Stimulated activated CD8-positive, alpha-beta memory T cell treated with anti-CD3 and anti-CD28 coated beads, Interleukin-7, amount 100 ng/mL, for 48 hours (primary cell): ENCODE measurements around the gene CRHR1.

ENCODE experiments used
- DNase-seq, 2 donors: peaks; one replicate each; pipeline ENCODE4 v3.0.0-alpha.2; 2020; ENCODE audit warnings: low read depth in 1 of 2; ENCODE audit errors: extremely low read depth in 1 of 2

The CRHR1 gene

GRCh38 chr17:45841883-45842525, 57.9 kb downstream of the CRHR1 start:
- DNase-seq = no peak

GRCh38 chr17:45843722-45844121, 59.6 kb downstream of the CRHR1 start:
- no peak for DNase-seq

GRCh38 chr17:45844695-45845375, 60.7 kb downstream of the CRHR1 start, which contains the start of gene SPPL2C:
SPPL2C (plus strand) TSS chr17:45844881; CDS start chr17:45844907, 26 bp downstream.
- DNase-seq = no peak

- DNase-seq = no peak
Measured at GRCh38 chr17:45845376-45846185, 61.5 kb downstream of the CRHR1 start.

GRCh38 chr17:45846223-45846622, 62.1 kb downstream of the CRHR1 start:
- DNase-seq = no peak

- no peak for DNase-seq
Measured at GRCh38 chr17:45846646-45847045, 62.5 kb downstream of the CRHR1 start.

GRCh38 chr17:45847101-45847500, 63.0 kb downstream of the CRHR1 start:
- no peak for DNase-seq

GRCh38 chr17:45847747-45848146, 63.6 kb downstream of the CRHR1 start:
- no peak for DNase-seq

- no peak for DNase-seq
Measured at GRCh38 chr17:45848405-45848804, 64.3 kb downstream of the CRHR1 start.

- DNase-seq = no peak
Measured at GRCh38 chr17:45848868-45849535, 64.9 kb downstream of the CRHR1 start.

GRCh38 chr17:45849536-45849990, 65.4 kb downstream of the CRHR1 start:
- DNase-seq = no peak

GRCh38 chr17:45850011-45850410, 65.9 kb downstream of the CRHR1 start:
- DNase-seq = no peak

GRCh38 chr17:45850468-45850867, 66.3 kb downstream of the CRHR1 start:
- no peak for DNase-seq

GRCh38 chr17:45851022-45851421, 66.9 kb downstream of the CRHR1 start:
- DNase-seq = no peak

- DNase-seq = no peak
Measured at GRCh38 chr17:45851464-45851863, 67.3 kb downstream of the CRHR1 start.

- no peak for DNase-seq
Measured at GRCh38 chr17:45851873-45852272, 67.8 kb downstream of the CRHR1 start.

- DNase-seq = peak; percentile 7 to 25
Measured at GRCh38 chr17:45852535-45853297, 68.6 kb downstream of the CRHR1 start.

GRCh38 chr17:45854209-45854608, 70.1 kb downstream of the CRHR1 start:
- no peak for DNase-seq

GRCh38 chr17:45855691-45856336, 71.7 kb downstream of the CRHR1 start:
- no peak for DNase-seq
